ENCODE data around the gene KHK.

The KHK gene
- long read RNA-seq, donor 1, transcript KHK-201 (8 exons, 2,397 nt), result major isoform, 10 of 24 reads
- long read RNA-seq, donor 1, transcript KHK-202 (8 exons, 2,411 nt), result minor isoform, 8 of 24 reads
- long read RNA-seq, donor 1, partial matches to known transcripts, result 5 of 24 reads
- long read RNA-seq, donor 1, other reads (novel, unspliced or antisense), result 0 of 24 reads
- long read RNA-seq, donor 2, transcript KHK-201 (8 exons, 2,397 nt), result major isoform, 9 of 14 reads
- long read RNA-seq, donor 2, partial matches to known transcripts, result 0 of 14 reads
- long read RNA-seq, donor 2, other reads (novel, unspliced or antisense), result 0 of 14 reads
- long read RNA-seq, donor 3, transcript KHK-201 (8 exons, 2,397 nt), result major isoform, 7 of 13 reads
- long read RNA-seq, donor 3, partial matches to known transcripts, result 0 of 13 reads
- long read RNA-seq, donor 3, other reads (novel, unspliced or antisense), result 0 of 13 reads
- long read RNA-seq, donor 4, transcript KHK-201 (8 exons, 2,397 nt), result major isoform, 5 of 14 reads
- long read RNA-seq, donor 4, partial matches to known transcripts, result 6 of 14 reads
- long read RNA-seq, donor 4, other reads (novel, unspliced or antisense), result 0 of 14 reads
- long read RNA-seq, donor 5, transcript KHK-202 (8 exons, 2,411 nt), result minor isoform, 5 of 31 reads
- long read RNA-seq, donor 5, transcript KHK-201 (8 exons, 2,397 nt), result major isoform, 14 of 31 reads
- long read RNA-seq, donor 5, partial matches to known transcripts, result 12 of 31 reads
- long read RNA-seq, donor 5, other reads (novel, unspliced or antisense), result 0 of 31 reads
- long read RNA-seq, donor 6, transcript KHK-201 (8 exons, 2,397 nt), result major isoform, 10 of 13 reads
- long read RNA-seq, donor 6, partial matches to known transcripts, result 0 of 13 reads
- long read RNA-seq, donor 6, other reads (novel, unspliced or antisense), result 0 of 13 reads
- long read RNA-seq, donor 7, transcript KHK-201 (8 exons, 2,397 nt), result major isoform, 23 of 27 reads
- long read RNA-seq, donor 7, partial matches to known transcripts, result 0 of 27 reads
- long read RNA-seq, donor 7, other reads (novel, unspliced or antisense), result 0 of 27 reads
- long read RNA-seq, donor 8, transcript KHK-201 (8 exons, 2,397 nt), result major isoform, 14 of 19 reads
- long read RNA-seq, donor 8, transcript KHK-202 (8 exons, 2,411 nt), result minor isoform, 5 of 19 reads
- long read RNA-seq, donor 8, partial matches to known transcripts, result 0 of 19 reads
- long read RNA-seq, donor 8, other reads (novel, unspliced or antisense), result 0 of 19 reads

DNA sequence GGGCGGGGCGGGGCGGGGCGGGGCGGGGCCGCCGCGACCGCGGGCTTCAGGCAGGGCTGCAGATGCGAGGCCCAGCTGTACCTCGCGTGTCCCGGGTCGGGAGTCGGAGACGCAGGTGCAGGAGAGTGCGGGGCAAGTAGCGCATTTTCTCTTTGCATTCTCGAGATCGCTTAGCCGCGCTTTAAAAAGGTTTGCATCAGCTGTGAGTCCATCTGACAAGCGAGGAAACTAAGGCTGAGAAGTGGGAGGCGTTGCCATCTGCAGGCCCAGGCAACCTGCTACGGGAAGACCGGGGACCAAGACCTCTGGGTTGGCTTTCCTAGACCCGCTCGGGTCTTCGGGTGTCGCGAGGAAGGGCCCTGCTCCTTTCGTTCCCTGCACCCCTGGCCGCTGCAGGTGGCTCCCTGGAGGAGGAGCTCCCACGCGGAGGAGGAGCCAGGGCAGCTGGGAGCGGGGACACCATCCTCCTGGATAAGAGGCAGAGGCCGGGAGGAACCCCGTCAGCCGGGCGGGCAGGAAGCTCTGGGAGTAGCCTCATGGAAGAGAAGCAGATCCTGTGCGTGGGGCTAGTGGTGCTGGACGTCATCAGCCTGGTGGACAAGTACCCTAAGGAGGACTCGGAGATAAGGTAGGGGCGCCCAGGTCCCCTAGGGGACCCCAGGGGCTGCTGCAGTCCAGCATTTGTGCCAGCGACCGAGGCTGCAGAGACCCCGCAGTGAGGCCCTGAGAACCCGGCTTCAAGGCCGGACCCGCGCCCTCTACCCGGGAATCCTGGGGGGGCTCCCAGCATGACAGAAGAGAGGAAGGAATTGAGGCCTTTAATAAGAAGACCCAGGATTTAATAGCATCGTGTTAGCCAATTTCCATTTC lies at the start of gene KHK:
Gene KHK, plus strand, starts transcription at position 49 of the 870 bp plus-strand sequence. Its CDS starts 488 bp downstream, at position 537.
- peak; percentile 81 for DNase-seq

DNA sequence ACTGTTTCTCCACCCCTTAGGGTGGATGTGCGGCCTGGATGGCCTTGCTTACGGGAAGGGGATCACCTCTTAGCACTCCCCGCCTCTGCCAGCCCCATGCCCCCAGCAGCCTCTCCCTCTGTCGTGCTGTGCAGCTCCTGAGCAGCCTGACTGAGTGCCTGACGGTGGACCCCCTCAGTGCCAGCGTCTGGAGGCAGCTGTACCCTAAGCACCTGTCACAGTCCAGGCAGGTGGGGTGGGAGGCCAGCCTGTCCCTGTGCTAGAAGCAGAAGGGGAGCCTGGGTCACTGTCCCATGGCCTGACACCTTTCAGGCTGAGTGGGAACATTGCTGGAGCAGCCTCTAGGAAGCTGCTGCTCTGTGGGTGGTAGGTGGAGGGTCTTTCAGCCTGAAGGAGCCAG lies 48.6 kb upstream of the KHK start:
- DNase-seq, result no peak

DNA sequence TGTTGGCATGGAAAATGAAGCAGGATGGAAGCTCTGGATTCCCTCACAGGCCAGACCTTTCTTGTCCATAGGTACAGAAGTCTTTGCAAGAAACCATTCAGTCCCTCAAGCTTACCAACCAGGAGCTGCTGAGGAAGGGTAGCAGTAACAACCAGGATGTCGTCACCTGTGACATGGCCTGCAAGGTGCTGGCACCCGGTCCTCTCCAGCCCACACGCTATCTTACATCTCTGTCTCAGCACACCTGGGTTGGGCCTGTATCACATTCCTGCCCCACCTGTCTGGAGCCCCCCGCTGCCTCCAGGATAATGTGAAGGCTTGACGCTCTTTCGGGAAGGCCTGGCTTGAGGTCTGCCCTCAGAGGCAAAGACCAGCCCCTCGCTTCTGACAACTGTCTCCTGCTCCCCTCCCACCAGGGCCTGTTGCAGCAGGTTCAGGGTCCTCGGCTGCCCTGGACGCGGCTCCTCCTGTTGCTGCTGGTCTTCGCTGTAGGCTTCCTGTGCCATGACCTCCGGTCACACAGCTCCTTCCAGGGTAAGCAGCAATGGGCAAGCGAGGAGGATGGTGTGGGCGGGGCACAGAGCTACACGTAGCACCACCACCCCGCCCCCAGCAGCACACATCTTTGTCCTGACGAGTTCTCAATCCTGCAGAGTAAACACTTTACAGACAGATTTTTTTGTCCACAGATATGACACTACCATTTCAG lies 47.8 kb upstream of the KHK start:
- no peak for DNase-seq

DNA sequence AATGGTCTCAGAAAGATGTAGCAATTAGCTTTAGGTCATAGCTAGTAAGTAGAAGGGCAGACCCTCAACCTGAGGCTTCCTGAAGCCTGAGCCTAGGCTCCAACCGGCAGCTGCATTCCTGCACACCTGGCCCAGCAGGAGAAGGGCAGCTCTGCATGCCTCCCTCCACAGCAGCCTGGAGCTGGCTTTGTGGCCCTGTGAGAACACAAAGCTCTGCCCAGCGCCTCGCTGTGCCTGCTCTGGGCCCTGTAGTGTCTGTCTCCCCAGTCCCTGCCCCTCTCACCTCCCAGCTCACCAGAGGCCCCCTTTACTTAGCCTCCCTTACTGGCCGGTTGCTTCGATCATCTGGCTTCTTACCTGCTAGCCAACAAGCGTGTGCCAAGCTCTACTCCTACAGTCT lies 47.1 kb upstream of the KHK start:
- no peak for DNase-seq

DNA sequence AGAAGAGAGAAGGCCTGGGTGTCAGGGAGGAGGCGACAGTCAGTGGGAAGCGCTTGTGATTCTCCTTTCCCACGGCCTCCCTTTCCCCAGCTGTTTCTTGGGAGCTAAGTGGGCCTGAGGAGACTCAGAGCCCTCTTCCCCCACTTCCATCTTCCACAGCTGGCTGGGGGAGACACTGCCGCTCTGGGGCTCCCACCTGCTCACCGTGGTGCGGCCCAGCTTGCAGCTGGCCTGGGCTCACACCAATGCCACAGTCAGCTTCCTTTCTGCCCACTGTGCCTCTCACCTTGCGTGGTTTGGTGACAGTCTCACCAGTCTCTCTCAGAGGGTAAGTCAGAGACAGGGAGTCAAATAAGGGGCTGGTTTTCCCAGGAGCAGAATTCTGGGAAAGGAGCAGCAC lies 46.7 kb upstream of the KHK start:
- no peak for DNase-seq

DNA sequence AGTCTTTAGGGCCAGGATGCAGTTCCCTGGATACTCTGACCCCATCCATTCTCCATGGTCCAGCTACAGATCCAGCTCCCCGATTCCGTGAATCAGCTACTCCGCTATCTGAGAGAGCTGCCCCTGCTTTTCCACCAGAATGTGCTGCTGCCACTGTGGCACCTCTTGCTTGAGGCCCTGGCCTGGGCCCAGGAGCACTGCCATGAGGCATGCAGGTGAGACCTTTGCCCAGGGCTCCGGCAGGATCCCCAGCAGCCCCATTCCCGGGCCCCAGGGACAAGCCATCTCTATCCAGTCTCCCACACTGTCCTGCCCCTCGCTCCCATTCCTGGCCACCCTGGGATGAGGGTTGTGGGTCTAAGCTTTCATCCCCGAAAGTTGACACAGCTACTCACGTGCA lies 46.3 kb upstream of the KHK start:
- DNase-seq, result no peak

DNA sequence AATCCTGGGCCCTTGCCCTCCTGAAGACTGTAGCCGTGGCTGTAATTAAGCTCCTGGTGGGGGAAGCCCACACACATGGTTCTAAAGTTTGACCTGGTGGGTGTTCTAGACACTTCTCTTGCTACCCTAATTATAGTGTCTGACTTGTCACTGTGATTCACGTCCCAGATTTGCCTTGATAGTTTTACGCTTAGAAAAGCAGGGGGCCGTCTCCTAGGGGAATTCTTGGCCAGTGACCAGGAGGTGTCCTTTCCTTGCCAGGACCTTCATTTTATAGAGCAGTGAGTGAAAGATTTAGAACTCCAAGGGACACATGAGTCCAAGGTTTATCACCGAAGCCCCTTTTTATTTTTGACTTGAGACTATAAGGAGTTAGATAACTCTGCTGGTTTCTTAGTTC lies 44.8 kb upstream of the KHK start:
- peak; percentile 19 for DNase-seq

DNA sequence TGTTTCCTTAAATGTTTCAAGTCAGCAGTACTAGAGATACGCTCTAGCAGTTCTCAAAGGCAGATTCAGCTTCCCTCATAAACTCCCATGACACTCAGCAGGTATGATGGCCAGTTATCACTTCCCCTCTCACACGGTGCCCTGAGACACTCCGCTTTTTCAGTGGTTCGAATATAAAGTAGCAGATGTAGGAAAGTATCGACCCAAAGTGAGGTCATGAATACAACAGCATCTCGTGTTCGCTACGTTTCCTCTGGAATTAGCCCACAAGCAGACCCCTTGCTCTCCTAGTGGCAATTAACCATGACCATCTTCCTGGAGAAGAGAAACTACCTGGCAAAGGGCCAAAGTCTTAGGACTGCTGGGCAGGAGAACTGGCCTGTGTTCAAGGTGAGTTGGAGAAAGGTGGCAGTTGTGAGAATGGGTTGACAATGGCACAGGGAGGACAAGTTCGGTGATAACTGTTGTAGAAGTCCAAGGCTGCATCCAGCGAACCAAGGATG lies 44.4 kb upstream of the KHK start:
- peak; percentile 47 for DNase-seq

DNA sequence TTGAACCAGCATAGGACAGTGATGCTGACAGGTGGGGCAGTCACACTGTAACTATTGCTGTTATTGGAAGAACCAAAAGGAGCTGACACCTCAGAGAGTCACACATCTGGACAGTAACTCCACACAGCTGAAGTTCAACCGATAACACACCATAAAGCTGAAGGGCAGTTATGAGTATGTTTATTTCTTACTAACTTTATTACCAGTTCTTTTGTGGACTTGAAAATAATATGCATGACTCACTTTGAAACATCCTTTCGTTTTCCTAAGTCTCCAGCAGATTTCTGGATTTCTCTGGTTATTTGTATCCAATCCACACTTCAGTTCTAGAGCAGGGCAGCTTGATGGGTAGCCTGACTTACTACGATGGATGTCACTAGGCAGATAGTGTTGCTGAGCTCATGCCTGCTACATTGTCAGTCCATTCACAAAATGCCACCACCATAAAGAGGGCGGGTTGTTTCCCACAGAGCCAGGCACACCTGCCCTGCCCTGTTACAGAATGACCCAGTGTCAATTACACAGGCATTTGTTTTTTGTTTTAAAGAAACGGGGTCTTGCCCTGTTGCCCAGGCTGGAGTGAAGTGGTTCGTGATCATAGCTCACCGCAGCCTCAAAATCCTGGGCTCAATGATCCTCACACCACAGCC lies 43.5 kb upstream of the KHK start:
- DNase-seq, result no peak

DNA sequence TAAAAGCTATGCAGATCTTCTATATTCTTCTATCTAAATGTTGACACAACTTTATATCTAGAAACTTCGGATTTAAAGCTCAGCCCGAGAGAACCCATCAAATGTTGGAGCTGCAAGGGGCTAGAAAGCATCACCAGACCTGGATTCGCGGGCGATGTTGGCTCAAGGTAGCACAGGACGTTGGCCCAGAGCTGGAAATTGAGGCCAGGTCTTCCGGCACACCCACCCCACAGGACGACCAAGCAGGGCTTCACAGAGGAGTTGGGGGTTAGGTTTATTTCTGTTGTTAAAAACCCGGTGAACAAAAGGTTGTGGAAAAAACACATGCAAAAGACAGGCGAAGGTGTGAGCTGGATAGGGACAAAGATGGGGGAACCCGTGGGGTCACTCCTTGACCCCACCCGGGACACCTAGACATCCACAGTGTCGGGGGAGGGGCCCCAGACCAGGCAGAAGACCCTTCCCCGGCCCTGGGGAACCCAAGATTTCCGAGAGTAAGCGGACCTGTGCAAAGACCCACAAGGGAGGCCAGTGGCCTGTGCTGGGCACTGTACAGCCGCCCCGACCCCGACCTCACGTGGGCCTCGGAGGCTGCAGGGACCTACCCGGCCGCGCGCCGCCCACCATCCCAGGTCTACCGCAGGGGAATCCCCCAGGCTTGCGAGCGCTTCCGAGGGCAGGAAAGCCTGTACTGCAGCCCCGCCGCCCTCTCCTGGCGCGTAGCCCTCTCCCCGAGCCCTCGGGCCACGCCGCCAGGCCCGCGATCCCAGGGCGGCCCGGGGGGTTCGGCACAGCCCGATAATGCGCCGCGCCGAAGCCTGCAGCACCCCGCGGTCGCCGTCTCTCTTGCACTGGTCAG lies 36.9 kb upstream of the KHK start:
- DNase-seq, result no peak

DNA sequence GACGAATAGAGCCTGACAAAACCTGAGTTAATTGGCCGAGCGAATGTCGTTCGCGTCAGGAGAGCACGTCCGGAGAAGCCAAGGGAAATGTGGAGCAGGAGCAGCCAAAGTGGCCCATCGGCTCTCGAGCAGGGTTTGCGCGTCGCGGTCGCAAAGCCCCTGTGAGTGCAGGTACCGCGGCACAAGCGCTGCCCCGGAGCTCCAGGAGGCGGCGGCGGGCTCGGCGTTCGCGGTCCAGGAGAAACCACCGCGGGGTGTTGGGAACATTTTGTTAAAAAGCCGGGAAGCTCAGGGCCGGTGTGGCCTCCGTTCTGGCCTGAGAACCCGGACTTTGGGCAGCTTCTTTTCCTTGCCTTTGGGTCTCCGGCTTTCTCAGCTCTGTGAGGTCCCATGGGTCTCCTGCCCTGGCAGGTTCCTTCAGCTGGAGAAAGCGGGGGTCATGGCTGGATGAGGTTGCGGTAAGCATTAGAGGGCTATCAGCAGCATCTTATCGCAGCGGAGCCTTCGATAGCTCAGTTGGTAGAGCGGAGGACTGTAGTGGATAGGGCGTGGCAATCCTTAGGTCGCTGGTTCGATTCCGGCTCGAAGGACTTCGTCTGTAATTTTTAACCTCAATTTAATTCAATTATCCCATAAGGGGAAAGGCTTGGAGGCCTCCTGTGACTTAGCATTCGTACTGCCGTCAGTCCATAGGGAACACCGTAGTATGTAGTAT lies 36.1 kb upstream of the KHK start:
- DNase-seq, result peak; percentile 96

DNA sequence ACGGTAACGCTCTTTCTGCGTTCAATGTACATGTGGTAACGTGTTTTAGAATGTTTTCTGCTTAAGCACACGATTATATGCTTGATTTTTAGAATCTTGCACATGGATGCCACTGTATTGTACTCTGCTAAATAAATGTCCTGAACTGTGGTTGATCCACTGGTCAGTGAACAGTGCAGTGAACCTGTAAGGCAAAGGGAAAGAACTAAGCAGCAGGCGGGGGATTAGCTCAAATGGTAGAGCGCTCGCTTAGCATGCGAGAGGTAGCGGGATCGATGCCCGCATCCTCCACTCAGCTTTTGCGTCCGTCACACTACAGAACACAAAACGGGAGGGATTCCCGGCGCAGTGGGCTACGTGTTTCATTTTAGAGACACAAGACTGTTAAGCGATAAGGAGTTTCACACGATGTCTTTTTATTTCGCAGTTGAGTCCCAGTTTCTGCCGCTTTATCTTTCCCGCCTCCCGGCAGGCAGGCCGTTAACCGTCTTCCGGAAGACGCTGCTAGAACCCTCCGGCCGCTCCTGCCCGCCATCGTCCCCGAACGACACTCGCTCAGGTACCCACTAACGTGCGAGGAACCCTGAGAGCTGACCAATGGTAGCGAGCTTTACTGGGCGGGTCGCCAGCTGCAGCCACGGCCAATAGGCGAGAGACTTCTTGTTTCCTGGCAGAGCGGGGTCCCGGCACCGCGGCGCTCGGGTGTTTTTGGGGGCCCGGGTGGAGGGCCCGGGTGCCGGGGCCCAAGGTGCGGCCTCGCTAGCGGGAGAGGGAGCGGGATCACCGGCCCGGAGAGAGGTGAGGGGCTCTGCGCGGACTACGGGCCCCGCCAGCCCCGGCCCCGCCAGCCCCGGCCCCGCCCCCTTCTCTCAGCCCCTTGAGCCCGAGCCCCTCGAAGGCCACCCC lies 35.3 kb upstream of the KHK start, which contains the start of gene AGBL5:
Gene AGBL5, plus strand, starts transcription at position 673 of the 906 bp plus-strand sequence. CDS start 1,291 bp downstream, outside the sequence.
- DNase-seq, result peak; percentile 96

DNA sequence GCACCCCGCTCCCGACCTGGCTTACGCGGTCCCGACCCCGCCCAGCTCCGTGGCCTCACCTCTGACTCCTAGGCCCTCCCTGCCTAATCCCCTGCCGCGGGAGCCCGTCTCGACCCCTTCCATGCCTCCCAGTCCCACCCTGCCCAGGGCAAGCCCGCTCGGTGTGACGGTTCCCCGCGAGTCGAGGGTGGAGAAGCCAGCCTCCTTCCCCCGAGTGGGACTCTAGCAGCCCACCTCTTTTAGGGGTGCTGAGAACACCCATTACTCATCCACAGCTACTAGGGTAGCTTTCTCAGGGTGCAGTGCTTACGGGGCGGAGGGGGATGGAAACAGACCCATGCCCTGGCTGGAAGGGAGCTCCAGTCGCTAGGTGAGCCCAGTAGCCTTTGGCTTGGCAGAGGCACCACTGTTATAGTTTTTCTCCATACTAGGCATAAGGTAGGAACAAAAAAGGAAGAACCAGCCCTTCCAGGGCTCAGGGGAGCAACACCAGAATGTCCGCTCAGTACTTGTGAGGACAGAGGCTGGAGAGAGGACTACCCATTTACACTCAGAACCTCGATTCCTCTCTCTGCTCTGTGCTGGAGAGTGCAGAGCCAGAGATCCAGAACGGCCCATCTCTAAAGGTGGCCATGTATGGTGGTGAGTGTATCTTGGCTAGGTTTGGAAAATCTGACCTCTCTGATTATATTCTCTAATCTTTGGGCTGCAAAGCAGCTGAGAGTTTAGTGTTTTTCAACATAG lies 34.5 kb upstream of the KHK start:
- DNase-seq, result peak; percentile 53

DNA sequence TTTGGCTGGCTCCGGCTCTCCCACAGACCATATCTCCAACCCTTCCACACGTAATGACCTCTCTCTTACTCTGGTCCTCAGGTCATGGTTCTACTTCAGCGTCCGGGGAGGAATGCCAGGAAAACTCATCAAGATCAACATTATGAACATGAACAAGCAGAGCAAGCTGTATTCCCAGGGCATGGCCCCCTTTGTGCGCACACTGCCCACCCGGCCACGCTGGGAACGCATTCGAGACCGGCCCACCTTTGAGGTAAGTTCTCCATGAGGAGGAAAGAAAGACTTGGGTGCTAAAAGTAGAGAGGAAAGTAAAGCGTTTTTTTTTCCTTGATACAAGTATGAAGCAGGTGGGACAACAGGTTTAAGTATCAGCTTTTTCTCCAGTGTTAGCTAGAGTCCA lies 33.3 kb upstream of the KHK start:
- no peak for DNase-seq

DNA sequence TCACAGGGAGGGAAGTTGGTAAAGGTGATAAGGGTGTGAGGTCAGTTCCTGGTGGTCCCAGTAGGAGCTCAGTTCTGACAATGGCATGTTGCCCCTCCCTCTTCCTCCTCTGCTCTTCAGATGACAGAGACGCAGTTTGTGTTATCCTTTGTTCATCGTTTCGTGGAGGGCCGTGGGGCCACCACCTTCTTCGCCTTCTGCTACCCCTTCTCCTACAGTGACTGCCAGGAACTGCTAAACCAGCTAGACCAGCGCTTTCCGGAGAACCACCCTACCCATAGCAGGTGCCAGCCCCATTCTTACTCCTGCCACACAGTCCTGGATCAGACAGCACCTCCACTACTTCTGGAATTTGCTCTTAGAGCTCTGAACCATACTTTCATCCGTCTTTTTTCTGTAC lies 32.8 kb upstream of the KHK start:
- no peak for DNase-seq

DNA sequence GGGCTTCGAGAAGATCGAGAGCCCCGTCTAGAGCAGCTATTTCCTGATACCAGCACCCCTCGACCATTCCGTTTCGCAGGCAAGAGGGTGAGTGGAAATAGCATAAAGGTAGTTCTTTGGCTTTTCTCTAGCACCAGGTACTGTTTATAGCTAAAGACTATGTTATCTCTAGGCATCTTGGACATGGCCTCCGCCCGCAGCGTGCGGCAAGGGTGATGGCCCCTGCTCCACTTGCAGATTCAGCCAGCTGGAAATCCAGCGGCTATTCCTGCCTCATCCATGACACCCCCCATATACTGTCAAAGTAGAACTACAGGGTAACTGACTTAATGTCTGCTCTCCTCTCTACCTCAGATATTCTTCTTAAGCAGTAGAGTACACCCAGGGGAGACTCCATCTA lies 31.9 kb upstream of the KHK start:
- no peak for DNase-seq

DNA sequence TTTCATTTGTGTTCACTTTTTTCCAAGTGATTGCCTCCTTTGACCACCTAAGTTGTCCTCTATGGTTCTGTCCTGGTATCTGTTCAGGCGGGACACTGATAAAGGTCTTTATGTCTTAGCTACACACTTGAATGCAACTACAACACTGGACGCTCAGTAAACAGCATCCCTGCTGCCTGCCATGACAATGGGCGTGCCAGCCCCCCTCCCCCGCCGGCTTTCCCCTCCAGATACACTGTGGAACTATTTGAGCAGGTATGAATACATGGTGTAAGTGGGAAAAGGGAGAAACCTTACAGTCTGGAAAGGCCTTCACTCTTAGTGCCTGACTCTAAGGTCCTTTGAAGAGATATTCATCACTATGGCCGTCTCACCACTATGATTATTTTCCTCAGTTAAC lies 29.4 kb upstream of the KHK start:
- no peak for DNase-seq
